Gastroesophageal sphincter (tissue), 4 donors: ENCODE data around the gene SLAMF7. TPM values are rescaled to one million over a fixed set of nuclear protein-coding genes. Genes with fewer than 3 reads are reported as not detected.

Source experiments
- ATAC-seq: fragments of 150-250 bp; one replicate; pipeline ENCODE4 v1.9.1; 2016; ENCODE audit warnings: mild to moderate bottlenecking, moderate library complexity
- H3K27ac ChIP-seq, 4 donors: fragments of 200-600 bp; sonication (generic) in 3 of 4; 1 replicate in 3 of 4; 2 replicates in 1 of 4; pipeline ENCODE4 v1.5.1; 2016 to 2019
- H3K27me3 ChIP-seq: fragments of 200-600 bp; sonication (generic); one replicate; pipeline ENCODE4 v1.5.1; 2019
- H3K36me3 ChIP-seq, 2 donors: fragments of 200-600 bp; sonication (generic); one replicate each; pipeline ENCODE4 v1.5.1; 2019; ENCODE audit warnings: control low read depth in 1 of 2
- H3K4me1 ChIP-seq, 3 donors: fragments of 200-600 bp; sonication (generic); 1 replicate in 2 of 3; 2 replicates in 1 of 3; pipeline ENCODE4 v1.5.1; 2016 to 2019; ENCODE audit warnings: control low read depth in 2 of 3
- H3K4me3 ChIP-seq, 2 donors: fragments of 200-600 bp; sonication (generic); one replicate each; pipeline ENCODE4 v1.5.1; 2019; ENCODE audit warnings: mild to moderate bottlenecking in 1 of 2, moderate library complexity in 1 of 2
- H3K9me3 ChIP-seq, 3 donors: fragments of 200-600 bp; sonication (generic); one replicate each; pipeline ENCODE4 v1.5.1; 2017 to 2019; ENCODE audit warnings: control low read depth in 2 of 3
- EP300 ChIP-seq: sonication (generic); formaldehyde crosslinking; IDR thresholded peaks from one replicate; pipeline ENCODE4 v1.6.1; 2017; ENCODE audit warnings: antibody characterized with exemption, mild to moderate bottlenecking
- POLR2A ChIP-seq, 2 donors: fragments of 450-650 bp; IDR thresholded peaks; one replicate each; pipeline ENCODE4 v1.6.1; 2017; ENCODE audit warnings: antibody characterized with exemption in 2 of 2, mild to moderate bottlenecking in 2 of 2, moderate library complexity in 1 of 2
- POLR2AphosphoS5 ChIP-seq: sonication (generic); formaldehyde crosslinking; IDR thresholded peaks from one replicate; pipeline ENCODE4 v1.6.1; 2017; ENCODE audit warnings: antibody characterized with exemption
- WGBS, 2 donors: methylation state at CpG; one replicate each; pipeline ENCODE4 v1.1.5; 2018; ENCODE audit warnings: low coverage in 1 of 2; 5-methylcytosine and 5-hydroxymethylcytosine counted together
- total RNA-seq, 4 donors: library from RNA; depleted of rRNA; stranded (reverse); fragments of >200 nt; gene quantifications; one replicate each; pipeline ENCODE4 v1.1.0, GENCODE V29; 2016
- TF ChIP-seq, protein P1 (sequence below), 4 experiments: fragments of 200-600 bp in 2 of 4; fragments of 450-650 bp in 2 of 4; sonication (generic) in 1 of 4; IDR thresholded peaks; one replicate each; pipeline ENCODE4 v1.5.1; 2017 to 2019; ENCODE audit warnings: antibody characterized with exemption in 4 of 4, mild to moderate bottlenecking in 2 of 4, moderate library complexity in 2 of 4

The SLAMF7 gene
- total RNA-seq, 4 donors from 2014 or later = 0.62 to 3.5 (median 0.67) TPM; not detected in 1

DNA sequence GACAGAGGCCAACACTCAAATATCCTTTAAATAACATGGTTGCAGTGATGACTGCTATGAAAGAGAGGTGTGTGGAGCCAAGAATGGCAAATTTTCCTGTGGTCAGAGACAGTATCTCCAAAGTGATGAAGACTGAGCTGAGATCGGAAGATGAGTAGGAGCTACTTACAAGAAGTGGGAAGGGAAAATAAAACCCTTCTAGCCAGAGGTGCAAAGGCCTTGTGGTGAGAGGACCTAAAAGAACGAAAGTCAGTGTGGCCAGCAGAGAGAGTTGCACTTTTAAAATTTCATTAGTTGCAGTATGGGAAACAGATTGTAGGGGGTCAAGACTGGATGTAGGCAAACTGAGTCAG is 17.8 kb downstream of the SLAMF7 start:
- no peaks in the 10 kb centered on the region for H3K9me3 ChIP-seq
- no peak for ATAC-seq
- no peak overlapping the region for H3K27ac ChIP-seq
- no peaks in the 10 kb centered on the region for H3K36me3 ChIP-seq
- TF ChIP-seq POLR2A (IDR thresholded peaks at IDR 0.05) (no peak), POLR2AphosphoS5 (no peak), EP300 (no peak)
- TF ChIP-seq, protein P1, sequence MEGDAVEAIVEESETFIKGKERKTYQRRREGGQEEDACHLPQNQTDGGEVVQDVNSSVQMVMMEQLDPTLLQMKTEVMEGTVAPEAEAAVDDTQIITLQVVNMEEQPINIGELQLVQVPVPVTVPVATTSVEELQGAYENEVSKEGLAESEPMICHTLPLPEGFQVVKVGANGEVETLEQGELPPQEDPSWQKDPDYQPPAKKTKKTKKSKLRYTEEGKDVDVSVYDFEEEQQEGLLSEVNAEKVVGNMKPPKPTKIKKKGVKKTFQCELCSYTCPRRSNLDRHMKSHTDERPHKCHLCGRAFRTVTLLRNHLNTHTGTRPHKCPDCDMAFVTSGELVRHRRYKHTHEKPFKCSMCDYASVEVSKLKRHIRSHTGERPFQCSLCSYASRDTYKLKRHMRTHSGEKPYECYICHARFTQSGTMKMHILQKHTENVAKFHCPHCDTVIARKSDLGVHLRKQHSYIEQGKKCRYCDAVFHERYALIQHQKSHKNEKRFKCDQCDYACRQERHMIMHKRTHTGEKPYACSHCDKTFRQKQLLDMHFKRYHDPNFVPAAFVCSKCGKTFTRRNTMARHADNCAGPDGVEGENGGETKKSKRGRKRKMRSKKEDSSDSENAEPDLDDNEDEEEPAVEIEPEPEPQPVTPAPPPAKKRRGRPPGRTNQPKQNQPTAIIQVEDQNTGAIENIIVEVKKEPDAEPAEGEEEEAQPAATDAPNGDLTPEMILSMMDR (IDR thresholded peaks at IDR 0.05) = no peak
- WGBS, 2 donors = 50 to 62% methylated on average over 1 to 2 of the region's 2 CpGs
- no peaks in the 10 kb centered on the region for H3K4me1 ChIP-seq
- no peaks in the 10 kb centered on the region for H3K27me3 ChIP-seq
- H3K4me3 ChIP-seq = no peak overlapping the region

DNA sequence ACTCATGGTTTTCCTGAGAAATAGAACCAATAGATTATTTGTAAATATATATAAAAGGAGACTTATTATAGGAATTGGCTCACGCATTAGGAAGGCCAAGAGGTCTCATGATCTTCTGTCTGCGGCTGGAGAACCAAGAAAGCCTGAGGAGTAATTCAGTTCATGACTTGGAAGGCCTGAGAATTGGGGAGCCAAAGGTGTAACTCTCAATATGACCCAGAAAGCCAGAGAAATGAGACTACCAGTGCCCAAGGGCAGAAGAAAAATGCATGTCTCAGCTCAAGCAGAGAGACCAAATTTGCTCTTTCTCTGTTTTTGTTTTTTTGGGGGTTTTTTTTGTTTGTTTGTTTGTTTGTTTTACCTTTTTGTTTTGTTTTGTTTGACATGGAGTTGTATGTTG is 19.5 kb downstream of the SLAMF7 start:
- no peak for TF ChIP-seq POLR2AphosphoS5
- TF ChIP-seq, protein P1 (IDR thresholded peaks at IDR 0.05) = no peak
- no peak overlapping the region for H3K27ac ChIP-seq
- no peaks in the 10 kb centered on the region for H3K4me1 ChIP-seq
- no peaks in the 10 kb centered on the region for H3K36me3 ChIP-seq
- ATAC-seq = no peak
- H3K27me3 ChIP-seq = no peaks in the 10 kb centered on the region
- H3K9me3 ChIP-seq = no peaks in the 10 kb centered on the region
- no peak overlapping the region for H3K4me3 ChIP-seq
- WGBS, 2 donors = 84 to 94% methylated on average over 2 of the region's 2 CpGs

DNA sequence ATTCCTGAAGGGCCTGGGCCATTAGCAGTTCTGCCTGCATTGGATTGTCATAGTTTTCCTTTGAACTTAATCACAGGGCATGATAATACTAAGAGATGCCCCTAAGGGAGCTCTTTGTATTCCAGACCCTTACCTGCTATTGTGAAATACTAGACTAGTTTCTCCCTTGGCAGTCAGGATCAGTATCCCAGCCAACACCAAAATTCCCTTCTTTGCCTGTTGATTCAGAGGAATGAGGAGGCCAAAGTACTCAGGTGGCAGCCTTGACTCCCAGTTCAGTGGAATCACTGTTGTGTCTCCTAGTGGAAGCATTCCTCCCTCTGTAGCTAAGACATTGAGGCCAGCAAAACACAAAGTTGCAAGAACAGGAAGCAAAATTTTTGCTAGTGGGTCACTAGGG is 20.7 kb downstream of the SLAMF7 start:
- TF ChIP-seq POLR2AphosphoS5 (no peak), EP300 (no peak), POLR2A (IDR thresholded peaks at IDR 0.05) (no peak)
- TF ChIP-seq, protein P1 (IDR thresholded peaks at IDR 0.05) = no peak
- no peak overlapping the region for H3K4me3 ChIP-seq
- no peaks in the 10 kb centered on the region for H3K36me3 ChIP-seq
- H3K4me1 ChIP-seq = no peaks in the 10 kb centered on the region
- H3K27ac ChIP-seq = no peak overlapping the region
- no peak for ATAC-seq
- no peaks in the 10 kb centered on the region for H3K9me3 ChIP-seq
- no peaks in the 10 kb centered on the region for H3K27me3 ChIP-seq

GRCh38 chr1:160761046-160761445 is 22.0 kb downstream of the SLAMF7 start:
- H3K4me3 ChIP-seq = no peak overlapping the region
- WGBS, 2 donors = 88 to 96% methylated on average over 3 to 4 of the region's 4 CpGs
- no peaks in the 10 kb centered on the region for H3K9me3 ChIP-seq
- no peak overlapping the region for H3K27ac ChIP-seq
- no peaks in the 10 kb centered on the region for H3K36me3 ChIP-seq
- no peaks in the 10 kb centered on the region for H3K4me1 ChIP-seq
- TF ChIP-seq POLR2AphosphoS5 = no peak
- TF ChIP-seq, protein P1 (IDR thresholded peaks at IDR 0.05) = no peak
- no peak for TF ChIP-seq POLR2A (IDR thresholded peaks at IDR 0.05)
- TF ChIP-seq EP300 = no peak
- no peaks in the 10 kb centered on the region for H3K27me3 ChIP-seq
- no peak for ATAC-seq

DNA sequence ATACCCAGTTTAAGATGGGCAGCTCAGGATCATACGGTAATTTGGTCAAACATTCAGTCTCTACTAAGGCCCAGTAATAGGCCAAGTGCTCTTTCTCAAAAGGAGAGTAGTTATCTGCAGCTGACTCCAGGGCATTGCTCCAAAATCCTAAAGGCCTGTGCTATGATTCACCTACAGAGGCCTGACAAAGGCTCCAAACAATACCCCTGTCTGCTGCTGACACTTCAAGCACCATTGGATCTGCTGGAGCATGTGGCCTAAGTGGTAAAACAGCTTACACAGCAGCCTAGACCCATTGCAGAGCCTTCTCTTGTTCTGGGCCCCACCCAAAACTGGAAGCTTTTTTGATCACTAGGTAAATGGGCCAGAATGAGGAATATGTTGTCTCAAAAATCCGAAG is 22.8 kb downstream of the SLAMF7 start:
- Histone ChIP-seq H3K36me3 (no peaks in the 10 kb centered on the region), H3K27ac (no peak overlapping the region), H3K4me3 (no peak overlapping the region), H3K27me3 (no peaks in the 10 kb centered on the region), H3K4me1 (no peaks in the 10 kb centered on the region), H3K9me3 (no peaks in the 10 kb centered on the region)
- TF ChIP-seq, protein P1 (IDR thresholded peaks at IDR 0.05) = no peak
- TF ChIP-seq POLR2A (IDR thresholded peaks at IDR 0.05) (no peak), EP300 (no peak), POLR2AphosphoS5 (no peak)
- 79 to 83% methylated on average over 1 to 2 of the region's 2 CpGs for WGBS, 2 donors
- ATAC-seq = no peak
